GM21367 (cell line): ENCODE results near the gene TMEM59L.
"Not testable (repeated sequence)": the region's sequence is repeated elsewhere in the genome, so short reads cannot be mapped to it uniquely, and the experiment has no call there.

ENCODE experiments used
- ATAC-seq: cut with Tn5 transposase; IDR thresholded peaks from one replicate; pipeline ENCODE4 v1.9.1; 2021; ENCODE audit not compliant: unreplicated experiment

TMEM59L gene

GRCh38 chr19:18612772-18613588 lies at the start of gene TMEM59L:
TMEM59L (plus strand) TSS chr19:18612870; CDS start chr19:18612959, 89 bp downstream.
- ATAC-seq: no peak

GRCh38 chr19:18566953-18567352 lies 45.7 kb upstream of the TMEM59L start:
- ATAC-seq: no peak

GRCh38 chr19:18568367-18568766 lies 44.3 kb upstream of the TMEM59L start:
- ATAC-seq: no peak

- peak; percentile 80 for ATAC-seq
Measured at GRCh38 chr19:18571564-18572344, 40.9 kb upstream of the TMEM59L start, which contains the start of gene UBA52. UBA52 (plus strand) TSS chr19:18571857; CDS start chr19:18573301, 1,444 bp downstream.

- no peak for ATAC-seq
Measured at GRCh38 chr19:18574691-18575291, 37.9 kb upstream of the TMEM59L start.

- no peak for ATAC-seq
Measured at GRCh38 chr19:18576383-18576782, 36.3 kb upstream of the TMEM59L start.

GRCh38 chr19:18577365-18577914 lies 35.2 kb upstream of the TMEM59L start:
- no peak for ATAC-seq

GRCh38 chr19:18580311-18580710 lies 32.4 kb upstream of the TMEM59L start:
- ATAC-seq: no peak

GRCh38 chr19:18586306-18586705 lies 26.4 kb upstream of the TMEM59L start:
- no peak for ATAC-seq

- no peak for ATAC-seq
Measured at GRCh38 chr19:18587561-18587960, 25.1 kb upstream of the TMEM59L start.

- no peak for ATAC-seq
Measured at GRCh38 chr19:18587962-18588610, 24.6 kb upstream of the TMEM59L start.

- peak; percentile 52 for ATAC-seq
Measured at GRCh38 chr19:18588611-18589379, 23.9 kb upstream of the TMEM59L start, which contains the start of gene REX1BD. REX1BD (plus strand) TSS chr19:18588798; CDS start chr19:18588802, 4 bp downstream.

GRCh38 chr19:18589380-18590272 lies 23.0 kb upstream of the TMEM59L start:
- ATAC-seq: peak; percentile 25

GRCh38 chr19:18590273-18591272 lies 22.1 kb upstream of the TMEM59L start:
- ATAC-seq: no peak

- ATAC-seq: no peak
Measured at GRCh38 chr19:18591735-18592385, 20.8 kb upstream of the TMEM59L start.

GRCh38 chr19:18592732-18593131 lies 19.9 kb upstream of the TMEM59L start:
- not testable (repeated sequence) for ATAC-seq
